GM12878 (cell line): ENCODE measurements around the gene FETUB. TPM values are rescaled to one million over a fixed set of nuclear protein-coding genes. Genes with fewer than 3 reads are reported as not detected.

ENCODE experiments used
- ATAC-seq: fragments of 200-7000 bp; cut with Tn5 transposase; 3 replicates; pipeline ENCODE4 v1.9.1; 2020; ENCODE audit warnings: mild to moderate bottlenecking, moderate library complexity
- BruUV-seq: library from RNA; stranded (reverse); fragments of 400-500 nt; replicated peaks from 2 replicates; lab custom pipeline; 2021; lab: Mats Ljungman, UMichigan
- CTCF ChIA-PET: fragments of 300-600 bp; sonication (Branson Sonifier 250); formaldehyde crosslinking; extraction: SDS; loops from one replicate; lab custom pipeline; 2021; ENCODE audit warnings: inconsistent platforms; lab: Yijun Ruan, JAX
- POLR2A ChIA-PET: fragments of 350-600 bp; formaldehyde crosslinking; extraction: SDS; loops from one replicate; lab custom pipeline; 2021; ENCODE audit warnings: inconsistent platforms; lab: Charles Lee
- RAD21 ChIA-PET: fragments of 300-600 bp; sonication (Branson Sonifier 250); formaldehyde crosslinking; loops from one replicate; lab custom pipeline; 2023; ENCODE audit warnings: antibody characterized with exemption; ENCODE audit not compliant: unreplicated experiment; lab: Charles Lee
- SMC1A ChIA-PET: fragments of 300-600 bp; sonication (Branson Sonifier 250); formaldehyde crosslinking; loops from one replicate; lab custom pipeline; 2023; ENCODE audit not compliant: unreplicated experiment, uncharacterized antibody; lab: Charles Lee
- DNase-seq: peaks from one replicate; pipeline ENCODE4 v3.0.0-alpha.2; 2011; ENCODE audit warnings: low read depth, low spot score
- FAIRE-seq: peaks from 3 replicates; lab custom pipeline; 2011; peaks lifted over from hg19 to GRCh38; lab: Jason Lieb, UNC
- H2AFZ ChIP-seq: 2 replicates; pipeline ENCODE4 v1.6.0; 2011; ENCODE audit warnings: low read depth, low read length, control low read depth; ENCODE audit not compliant: control insufficient read depth
- H3K27ac ChIP-seq: 2 replicates; pipeline ENCODE4 v1.5.1; 2011; ENCODE audit warnings: control low read depth; ENCODE audit not compliant: control insufficient read depth, insufficient read depth
- H3K27me3 ChIP-seq, 2 experiments: replicated peaks in 1 of 2; 2 replicates each; pipeline versions ENCODE4 v1.6.0 to v1.6.1; 2011; ENCODE audit warnings: low read length in 1 of 2; ENCODE audit not compliant: control insufficient read depth in 2 of 2, insufficient read depth in 2 of 2
- H3K36me3 ChIP-seq, 2 experiments: 2 replicates each; pipeline ENCODE4 v1.5.1; 2011; ENCODE audit warnings: low read length in 1 of 2; ENCODE audit not compliant: control insufficient read depth in 2 of 2, insufficient read depth in 2 of 2
- H3K4me1 ChIP-seq: 2 replicates; pipeline ENCODE4 v1.6.1; 2011; ENCODE audit warnings: mild to moderate bottlenecking, low read length, moderate library complexity, mixed read lengths; ENCODE audit not compliant: control insufficient read depth, insufficient read depth
- H3K4me2 ChIP-seq: 2 replicates; pipeline ENCODE4 v1.6.0; 2011; ENCODE audit warnings: control low read depth; ENCODE audit not compliant: control insufficient read depth, insufficient read depth
- H3K4me3 ChIP-seq: fragments of 200-600 bp; sonication (generic); 2 replicates; pipeline ENCODE4 v1.5.1; 2016
- H3K79me2 ChIP-seq: 2 replicates; pipeline ENCODE4 v1.6.0; 2011; ENCODE audit warnings: low read length; ENCODE audit not compliant: control insufficient read depth, insufficient read depth
- H3K9ac ChIP-seq: 2 replicates; pipeline ENCODE4 v1.8.0; 2011; ENCODE audit warnings: low read length, control low read depth, mixed read lengths; ENCODE audit not compliant: control insufficient read depth, insufficient read depth
- H3K9me3 ChIP-seq: replicated peaks from 3 replicates; pipeline ENCODE4 v1.5.1; 2011; ENCODE audit warnings: mild to moderate bottlenecking, low read length; ENCODE audit not compliant: control insufficient read depth, insufficient read depth
- H4K20me1 ChIP-seq: 2 replicates; pipeline ENCODE4 v1.6.0; 2011; ENCODE audit not compliant: control insufficient read depth, insufficient read depth
- BCLAF1 ChIP-seq: fragments of 450-650 bp; IDR thresholded peaks from 2 replicates; pipeline ENCODE4 v1.6.1; 2017; ENCODE audit warnings: antibody characterized with exemption, mild to moderate bottlenecking, moderate library complexity
- CBX3 ChIP-seq: fragments of 200-600 bp; sonication (generic); IDR thresholded peaks from 2 replicates; pipeline ENCODE4 v1.6.1; 2016; ENCODE audit warnings: low read depth, borderline replicate concordance
- E2F8 ChIP-seq: fragments of 450-650 bp; IDR thresholded peaks from 2 replicates; pipeline ENCODE4 v1.6.1; 2018; ENCODE audit warnings: mild to moderate bottlenecking, low read depth, moderate library complexity; ENCODE audit not compliant: partially characterized antibody
- GATAD2B ChIP-seq: fragments of 450-650 bp; conservative IDR thresholded peaks from 2 replicates; pipeline ENCODE4 v1.6.1; 2017; ENCODE audit warnings: low read depth, mild to moderate bottlenecking, moderate library complexity
- PML ChIP-seq: IDR thresholded peaks from 2 replicates; pipeline ENCODE4 v1.6.1; 2012; ENCODE audit warnings: low read length, inconsistent platforms
- PRDM15 ChIP-seq: fragments of 450-650 bp; formaldehyde crosslinking; IDR thresholded peaks from 2 replicates; pipeline ENCODE4 v1.4.0; 2020; ENCODE audit warnings: mild to moderate bottlenecking, moderate library complexity
- TBL1XR1 ChIP-seq: IDR thresholded peaks from 2 replicates; pipeline ENCODE4 v1.6.1; 2012; ENCODE audit warnings: low read depth, low read length, improper control_type of control experiment
- YBX1 ChIP-seq: fragments of 450-650 bp; IDR thresholded peaks from 2 replicates; pipeline ENCODE4 v1.6.1; 2016; ENCODE audit warnings: antibody characterized with exemption
- ZNF274 ChIP-seq: IDR thresholded peaks from one replicate; pipeline ENCODE4 v1.8.0; 2011; ENCODE audit not compliant: insufficient read length, insufficient read depth
- ZSCAN29 ChIP-seq: fragments of 450-650 bp; IDR thresholded peaks from 2 replicates; pipeline ENCODE4 v1.6.1; 2017; ENCODE audit warnings: mild to moderate bottlenecking, moderate library complexity
- WGBS: methylation state at CpG from one replicate; pipeline ENCODE4 v1.1.6; 2016; ENCODE audit warnings: low lambda C conversion rate; ENCODE audit not compliant: insufficient replicate concordance, insufficient coverage; ENCODE audit errors: missing lambda C conversion rate; 5-methylcytosine and 5-hydroxymethylcytosine counted together
- in situ Hi-C: fragments of 300-500 bp; cut with MboI; formaldehyde crosslinking; loops from 9 replicates; pipeline ENCODE4 v1.14.3; 2018; ENCODE audit warnings: mixed read lengths
- intact Hi-C: fragments of 100-400 bp; cut with micrococcal nuclease; formaldehyde crosslinking; loops from one replicate; pipeline ENCODE4 v1.14.2; 2022; ENCODE audit not compliant: unreplicated experiment
- polyA plus RNA-seq, 11 experiments: library from polyadenylated mRNA; depleted of rRNA in 4 of 11; unstranded in 6 of 11; stranded (reverse) in 5 of 11; fragments of >200 nt; fragmentation: Nextera tagmentation in 4 of 11; fragmentation: Illumina TruSeq in 1 of 11; extraction: Ambion mirVana in 4 of 11; extraction: Trizol in 1 of 11; gene quantifications; 1 replicate in 1 of 11; 2 replicates in 10 of 11; pipeline versions ENCODE4 v1.2.1 to v1.2.3, GENCODE V29; 2011 to 2016; ENCODE audit warnings: inconsistent platforms in 2 of 11, missing spikeins in 2 of 11, low read depth in 1 of 11
- total RNA-seq, 4 experiments: library from RNA; depleted of rRNA in 3 of 4; stranded (reverse); fragments of >200 nt in 3 of 4; fragmentation: Illumina TruSeq in 1 of 4; extraction: Trizol in 1 of 4; gene quantifications; 2 replicates each; pipeline versions ENCODE4 v1.2.1 to v1.2.3, GENCODE V29; 2013 to 2021

FETUB gene
- total and polyA plus RNA-seq, 10 of the 15 experiments (the other 5 are each of a cell fraction or from before 2014, with no cell fraction given): not detected

- CTCF ChIA-PET: no interaction called here
- BruUV-seq: no TSS peak
- H2AFZ ChIP-seq: no peak overlapping the region
- no peak overlapping the region for H3K9ac ChIP-seq
- SMC1A ChIA-PET: no interaction called here
- peaks cover 0 to 2% of the 10 kb centered on the region in 2 experiments; a peak in 1 of 4 replicates for H3K27me3 ChIP-seq
- H3K4me1 ChIP-seq: no peaks in the 10 kb centered on the region
- no peaks in the 10 kb centered on the region; the same call in 2 of the 3 replicates for H3K9me3 ChIP-seq
- in situ Hi-C loops: no loop called here
- DNase-seq (no peak), ATAC-seq (no peak), FAIRE-seq (no peak)
- H3K4me3 ChIP-seq: no peak overlapping the region
- no peak overlapping the region for H3K27ac ChIP-seq
- WGBS: 21% methylated on average over 3 of the region's 3 CpGs
- intact Hi-C loops: no loop called here
- no peaks in the 10 kb centered on the region for H3K79me2 ChIP-seq
- POLR2A ChIA-PET: no interaction called here
- H4K20me1 ChIP-seq: no peaks in the 10 kb centered on the region
- no peak overlapping the region for H3K4me2 ChIP-seq
- TF ChIP-seq CBX3 (no peak), ZSCAN29 (no peak), GATAD2B (no peak), ZNF274 (no peak), PRDM15 (CRISPR knock-in tag) (no peak), BCLAF1 (no peak), YBX1 (no peak), PML (no peak), TBL1XR1 (no peak), E2F8 (no peak)
- H3K36me3 ChIP-seq: no peaks in the 10 kb centered on the region
- RAD21 ChIA-PET: no interaction called here
Observed at GRCh38 chr3:186683979-186684378, 43.8 kb downstream of the FETUB start.
